Measurements from ENCODE around the gene TUBB2A. TPM values are rescaled to one million over a fixed set of nuclear protein-coding genes. Genes with fewer than 3 reads are reported as not detected.

TUBB2A gene
- total and polyA plus RNA-seq, 10 of the 15 experiments (the other 5 are each of a cell fraction or from before 2014, with no cell fraction given) = 2.2 to 49.5 (median 31.3) TPM

GRCh38 chr6:3176562-3177355 is 19.4 kb upstream of the TUBB2A start:
- Histone ChIP-seq H3K79me2 (ENCODE audit: control insufficient read depth, insufficient read depth, low read length) (no peaks in the 10 kb centered on the region), H3K4me3 (no peak overlapping the region), H4K20me1 (ENCODE audit: control insufficient read depth, insufficient read depth) (no peaks in the 10 kb centered on the region), H3K4me1 (ENCODE audit: control insufficient read depth, insufficient read depth, low read length) (no peaks in the 10 kb centered on the region), H3K27me3 (replicated peaks in 1 of 2; ENCODE audit: control insufficient read depth in 2 of 2, insufficient read depth in 2 of 2, low read length in 1 of 2) (no peaks in the 10 kb centered on the region), H2AFZ (ENCODE audit: control insufficient read depth, low read depth, low read length) (no peak overlapping the region), H3K9ac (ENCODE audit: control insufficient read depth, insufficient read depth, low read length) (no peak overlapping the region), H3K36me3 (ENCODE audit: control insufficient read depth in 2 of 2, insufficient read depth in 2 of 2, low read length in 1 of 2) (no peaks in the 10 kb centered on the region), H3K9me3 (replicated peaks; ENCODE audit: control insufficient read depth, insufficient read depth, low read length) (no peaks in the 10 kb centered on the region), H3K27ac (ENCODE audit: control insufficient read depth, insufficient read depth) (no peak overlapping the region), H3K4me2 (ENCODE audit: control insufficient read depth, insufficient read depth) (no peak overlapping the region)
- ChIA-PET CTCF (no interaction called here), SMC1A (ENCODE audit: uncharacterized antibody, unreplicated experiment) (no interaction called here), POLR2A (interaction anchor here (1.0 kb wide), 1 partner anchor 83 kb away, joined by 3 read pairs; no protein-coding TSS in a partner anchor), RAD21 (ENCODE audit: unreplicated experiment) (no interaction called here)
- intact Hi-C loops (cut with micrococcal nuclease; ENCODE audit: unreplicated experiment) (no loop called here), in situ Hi-C loops (cut with MboI) (no loop called here)
- WGBS (ENCODE audit: insufficient coverage, insufficient replicate concordance, low lambda C conversion rate, missing lambda C conversion rate) = 66% methylated on average over 13 of the region's 22 CpGs
- ATAC-seq = peak; percentile 38
- no peak for FAIRE-seq
- DNase-seq (ENCODE audit: low read depth, low spot score) = no peak
- BruUV-seq (replicated peaks) = no TSS peak
- TF ChIP-seq ZBED1 (IDR thresholded peaks at IDR 0.05; ENCODE audit: borderline replicate concordance) (no peak), DPF2 (IDR thresholded peaks at IDR 0.05) (no peak), EP300 (IDR thresholded peaks at IDR 0.05; ENCODE audit: borderline replicate concordance in 1 of 2, control insufficient read depth in 1 of 2, low read depth in 2 of 2, low read length in 2 of 2) (no peak), NRF1 (conservative IDR thresholded peaks at IDR 0.05; ENCODE audit: low read depth, low read length) (no peak), SMC3 (IDR thresholded peaks at IDR 0.05; ENCODE audit: borderline replicate concordance, low read length) (no peak), ZNF687 (IDR thresholded peaks at IDR 0.05) (no peak), ETV6 (conservative IDR thresholded peaks at IDR 0.05 in 1 of 2, IDR thresholded peaks at IDR 0.05 in 1 of 2; ENCODE audit: borderline replicate concordance in 1 of 2, low read depth in 1 of 2) (no peak), RCOR1 (conservative IDR thresholded peaks at IDR 0.05; ENCODE audit: low read depth, low read length) (no peak), JUND (IDR thresholded peaks at IDR 0.05; ENCODE audit: low read depth, low read length) (no peak), BACH1 (IDR thresholded peaks at IDR 0.05; ENCODE audit: borderline replicate concordance) (no peak), SIN3A (IDR thresholded peaks at IDR 0.05; ENCODE audit: low read depth, low read length) (no peak), STAT1 (conservative IDR thresholded peaks at IDR 0.05) (no peak), BRCA1 (IDR thresholded peaks at IDR 0.05; ENCODE audit: low read depth, low read length) (no peak), NFIC (IDR thresholded peaks at IDR 0.05; ENCODE audit: low read depth, low read length) (no peak), ASH2L (IDR thresholded peaks at IDR 0.05; ENCODE audit: borderline replicate concordance, low read depth) (no peak), MLLT1 (IDR thresholded peaks at IDR 0.05) (no peak), SMAD5 (IDR thresholded peaks at IDR 0.05; ENCODE audit: low read depth) (no peak), ZNF207 (IDR thresholded peaks at IDR 0.05; ENCODE audit: borderline replicate concordance) (no peak)

All from GM12878 (cell line).